CD4-positive, alpha-beta T cell treated with Interleukin-10 for 1 hour (primary cell): ENCODE results near the gene BCLAF1.
A peak's percentile ranks its signal among the peaks of the same experiment; 100 is the strongest.

Source experiments
- DNase-seq: peaks from one replicate; pipeline ENCODE4 v3.0.0-alpha.2; 2020

Gene BCLAF1, protein sequence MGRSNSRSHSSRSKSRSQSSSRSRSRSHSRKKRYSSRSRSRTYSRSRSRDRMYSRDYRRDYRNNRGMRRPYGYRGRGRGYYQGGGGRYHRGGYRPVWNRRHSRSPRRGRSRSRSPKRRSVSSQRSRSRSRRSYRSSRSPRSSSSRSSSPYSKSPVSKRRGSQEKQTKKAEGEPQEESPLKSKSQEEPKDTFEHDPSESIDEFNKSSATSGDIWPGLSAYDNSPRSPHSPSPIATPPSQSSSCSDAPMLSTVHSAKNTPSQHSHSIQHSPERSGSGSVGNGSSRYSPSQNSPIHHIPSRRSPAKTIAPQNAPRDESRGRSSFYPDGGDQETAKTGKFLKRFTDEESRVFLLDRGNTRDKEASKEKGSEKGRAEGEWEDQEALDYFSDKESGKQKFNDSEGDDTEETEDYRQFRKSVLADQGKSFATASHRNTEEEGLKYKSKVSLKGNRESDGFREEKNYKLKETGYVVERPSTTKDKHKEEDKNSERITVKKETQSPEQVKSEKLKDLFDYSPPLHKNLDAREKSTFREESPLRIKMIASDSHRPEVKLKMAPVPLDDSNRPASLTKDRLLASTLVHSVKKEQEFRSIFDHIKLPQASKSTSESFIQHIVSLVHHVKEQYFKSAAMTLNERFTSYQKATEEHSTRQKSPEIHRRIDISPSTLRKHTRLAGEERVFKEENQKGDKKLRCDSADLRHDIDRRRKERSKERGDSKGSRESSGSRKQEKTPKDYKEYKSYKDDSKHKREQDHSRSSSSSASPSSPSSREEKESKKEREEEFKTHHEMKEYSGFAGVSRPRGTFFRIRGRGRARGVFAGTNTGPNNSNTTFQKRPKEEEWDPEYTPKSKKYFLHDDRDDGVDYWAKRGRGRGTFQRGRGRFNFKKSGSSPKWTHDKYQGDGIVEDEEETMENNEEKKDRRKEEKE

DNA sequence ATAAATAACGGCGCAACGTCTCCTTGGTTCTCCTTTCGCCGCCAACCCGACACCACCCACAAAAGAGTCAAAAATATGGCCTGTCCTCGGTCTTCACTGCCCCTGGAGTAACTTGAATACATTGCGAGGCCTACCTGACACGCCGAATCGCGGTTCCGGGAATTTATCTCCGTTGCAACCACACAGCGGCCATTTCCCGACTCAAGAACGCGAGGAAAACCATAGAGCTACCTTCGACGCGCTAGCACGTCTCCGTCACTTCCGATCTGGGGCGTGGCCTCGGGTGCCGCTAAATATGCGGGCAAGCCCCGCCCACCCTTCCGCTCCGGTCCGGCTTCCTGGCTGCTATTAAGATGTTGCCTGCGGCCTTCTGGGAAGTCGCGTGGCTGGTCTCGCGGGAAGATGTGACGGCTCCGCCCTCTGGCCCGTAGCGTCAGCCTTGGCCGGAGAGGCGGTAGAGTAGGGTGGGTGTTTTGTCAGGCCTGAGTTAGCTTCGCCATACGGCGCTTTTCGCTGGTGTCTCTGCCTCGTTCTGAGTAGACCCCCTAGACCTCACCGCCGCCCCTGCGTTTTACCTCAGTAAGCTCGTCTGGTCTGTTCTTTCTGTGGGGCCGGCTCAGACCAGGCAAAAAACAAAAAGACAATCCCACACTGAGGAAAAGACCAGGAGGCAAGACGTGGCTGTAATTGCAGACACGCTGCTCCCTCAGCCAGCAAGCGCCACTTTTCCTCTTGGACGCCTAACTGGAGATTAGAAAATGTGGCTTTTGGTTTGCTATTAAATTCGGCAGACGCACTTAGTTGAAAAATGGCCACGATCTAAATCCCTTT, at the start of gene BCLAF1:
Gene BCLAF1, minus strand, starts transcription at position 268 of the 831 bp plus-strand sequence. CDS start 9,980 bp downstream, outside the sequence.
- peak; percentile 100 for DNase-seq

DNA sequence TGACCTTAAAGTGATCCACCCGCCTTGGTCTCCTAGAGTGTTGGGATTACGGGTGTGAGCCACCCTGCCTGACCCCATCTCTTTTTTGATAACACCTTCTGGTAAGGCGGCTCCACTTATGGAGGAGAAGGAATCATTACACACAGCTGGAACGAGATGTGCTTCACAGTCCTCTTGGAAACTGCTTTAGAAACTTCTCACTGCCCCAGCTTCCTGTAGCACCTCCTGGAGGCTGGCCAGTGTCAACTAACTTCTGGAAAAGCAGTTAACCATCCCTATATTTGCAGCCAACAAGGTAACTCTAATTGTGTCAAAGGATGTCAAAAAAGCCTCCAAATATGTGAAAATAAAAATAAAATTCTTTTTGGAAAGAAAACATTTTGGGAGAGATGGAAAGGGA, 48.8 kb upstream of the BCLAF1 start:
- no peak for DNase-seq

DNA sequence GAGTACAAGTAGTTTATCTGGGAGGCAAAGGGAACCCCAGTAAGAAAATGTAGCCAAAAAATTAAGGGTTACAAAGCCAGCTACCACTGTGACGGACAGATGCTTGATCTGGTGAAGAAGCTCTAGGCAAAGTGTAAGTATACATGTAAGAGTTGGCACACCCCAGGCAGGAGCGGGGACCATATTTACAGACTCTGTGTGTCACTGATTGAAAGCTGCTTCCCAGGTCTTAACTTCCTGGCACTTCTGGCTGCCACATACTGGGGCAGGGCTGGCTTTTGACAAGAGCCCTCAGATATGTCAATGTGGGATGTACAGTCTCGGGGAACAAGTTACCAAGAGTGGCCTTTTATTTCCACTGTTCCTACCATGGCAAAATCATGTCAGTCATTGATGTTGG, 48.0 kb upstream of the BCLAF1 start:
- DNase-seq, result no peak

DNA sequence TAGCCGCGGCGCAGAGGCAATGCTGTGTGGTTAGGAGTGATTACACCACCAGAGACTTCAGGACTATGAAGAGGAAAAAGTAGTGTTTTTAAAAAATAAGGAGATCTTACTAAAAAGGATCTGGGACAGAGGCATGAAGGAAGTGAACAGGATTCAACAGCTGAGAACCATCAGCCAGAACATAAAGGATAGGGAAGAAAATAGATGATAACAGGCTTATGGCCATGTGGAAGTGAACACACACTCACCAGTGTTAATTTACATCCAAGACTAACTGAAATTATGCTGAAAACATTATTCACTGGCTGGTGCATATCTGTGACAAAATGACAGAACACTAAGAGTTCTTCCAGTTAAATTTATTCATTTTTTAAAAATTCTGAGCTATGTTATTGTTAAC, 47.5 kb upstream of the BCLAF1 start:
- DNase-seq, result no peak

DNA sequence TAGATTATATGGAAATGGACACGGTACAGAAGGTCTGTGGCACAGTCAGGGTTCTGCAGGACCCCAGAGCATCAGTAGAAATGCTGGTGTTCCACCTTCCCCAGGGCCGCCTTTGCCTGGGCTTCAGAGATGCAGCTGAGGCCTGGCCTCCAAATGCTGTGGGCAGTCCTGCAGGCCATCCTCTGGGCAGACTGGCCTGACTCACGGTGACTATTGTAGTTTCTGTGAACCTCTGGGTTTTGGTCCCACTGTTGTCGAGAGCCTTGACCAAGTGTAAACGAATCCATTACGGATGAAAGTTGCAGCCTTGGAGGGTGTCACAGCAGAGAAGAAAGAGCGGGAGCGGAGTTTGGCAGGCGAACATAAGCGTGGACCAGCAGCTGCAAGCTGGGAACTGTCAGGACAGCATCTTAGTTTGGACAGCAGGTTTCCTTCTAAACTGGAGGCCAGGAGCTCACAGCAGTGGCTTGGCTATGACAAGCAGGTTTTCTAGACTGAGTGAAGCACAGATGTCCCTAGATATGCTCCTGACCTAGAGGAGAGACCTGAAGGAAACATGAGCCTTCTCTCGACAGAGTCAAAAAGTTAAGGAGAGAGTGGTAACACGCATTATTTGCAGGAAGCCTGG, 46.2 kb upstream of the BCLAF1 start:
- no peak for DNase-seq

DNA sequence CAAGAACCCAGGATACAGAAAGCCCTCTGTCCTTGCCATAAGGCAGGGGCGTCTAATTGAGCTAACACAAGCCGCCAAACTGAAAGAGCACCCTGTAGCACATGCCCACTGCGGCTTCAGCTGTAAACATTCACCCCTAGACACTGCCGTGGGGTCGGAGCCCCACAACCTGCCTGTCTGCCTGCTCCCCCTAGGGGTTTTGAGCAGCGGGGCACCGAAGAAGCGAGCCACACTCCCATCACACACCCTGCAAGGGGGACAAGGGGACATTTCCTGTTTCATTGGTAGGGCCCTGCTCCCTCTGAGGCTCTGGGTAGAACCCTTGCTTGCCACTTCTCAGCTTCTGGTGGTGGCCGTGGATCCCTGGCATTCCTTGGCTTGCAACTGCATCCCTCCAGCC, 45.2 kb upstream of the BCLAF1 start:
- DNase-seq, result no peak

DNA sequence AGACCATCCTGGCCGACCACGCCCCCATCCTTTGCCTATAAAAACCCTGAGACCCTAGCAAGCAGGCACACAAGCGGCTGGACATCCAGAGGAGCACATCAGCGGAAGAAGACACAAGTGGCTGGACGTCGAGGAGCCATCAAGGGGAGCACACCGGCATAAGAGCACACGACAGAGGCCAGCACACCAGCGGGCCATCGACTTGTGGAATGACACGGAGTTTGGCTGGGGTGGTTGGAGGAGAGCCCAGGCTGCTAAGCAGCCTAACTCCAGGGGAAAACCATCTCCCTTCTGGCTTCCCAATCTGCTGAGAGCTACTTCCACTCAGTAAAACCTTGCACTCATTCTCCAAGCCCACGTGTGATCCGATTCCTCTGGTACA, 44.8 kb upstream of the BCLAF1 start:
- DNase-seq, result no peak

DNA sequence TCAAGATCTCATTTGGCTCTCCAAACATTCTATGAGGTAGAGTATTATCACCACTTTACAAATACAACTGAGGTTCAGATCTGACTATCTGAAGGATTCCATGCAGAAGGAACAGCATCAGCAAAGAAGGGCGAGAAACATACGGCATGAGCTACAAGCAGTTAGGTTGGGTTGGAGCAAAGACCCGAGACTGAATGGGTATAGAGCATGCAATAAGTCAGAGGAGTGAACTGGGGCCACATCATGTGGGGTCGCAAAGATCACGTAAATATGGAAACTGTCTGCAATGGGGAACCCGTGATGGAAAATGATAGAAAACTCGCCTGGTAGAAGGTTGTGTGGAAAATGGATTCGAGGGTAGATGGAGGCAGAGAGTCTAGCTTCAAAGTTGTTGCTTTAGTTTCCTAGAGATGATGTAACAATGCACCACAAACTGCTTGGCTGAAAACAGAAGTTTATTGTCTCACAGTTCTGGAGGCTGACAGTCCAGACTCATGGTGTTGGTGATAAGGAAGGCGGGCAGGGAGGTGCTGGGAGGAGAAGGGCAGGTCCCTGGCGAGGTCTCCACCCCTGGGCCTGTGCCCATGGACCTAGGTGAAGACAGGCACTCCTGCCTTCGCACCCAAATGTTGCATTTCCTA, 44.3 kb upstream of the BCLAF1 start:
- no peak for DNase-seq

DNA sequence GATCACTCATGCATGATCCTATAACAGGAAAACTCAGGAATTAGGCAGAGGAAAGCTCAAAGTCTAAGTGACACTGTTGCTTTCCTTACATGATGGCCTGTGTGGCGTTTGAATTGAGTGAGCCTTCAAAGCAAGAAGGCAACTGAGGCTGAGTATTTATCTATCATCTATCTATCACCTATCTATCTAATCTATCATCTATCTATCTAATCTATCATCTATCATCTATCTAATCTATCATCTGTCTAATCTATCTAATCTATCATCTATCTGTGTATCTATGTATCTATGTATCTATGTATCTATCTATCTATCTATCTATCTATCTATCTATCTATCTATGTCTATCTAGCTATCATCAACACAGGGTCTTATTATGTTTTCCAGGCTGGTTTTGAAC, 41.8 kb upstream of the BCLAF1 start:
- DNase-seq, result no peak

DNA sequence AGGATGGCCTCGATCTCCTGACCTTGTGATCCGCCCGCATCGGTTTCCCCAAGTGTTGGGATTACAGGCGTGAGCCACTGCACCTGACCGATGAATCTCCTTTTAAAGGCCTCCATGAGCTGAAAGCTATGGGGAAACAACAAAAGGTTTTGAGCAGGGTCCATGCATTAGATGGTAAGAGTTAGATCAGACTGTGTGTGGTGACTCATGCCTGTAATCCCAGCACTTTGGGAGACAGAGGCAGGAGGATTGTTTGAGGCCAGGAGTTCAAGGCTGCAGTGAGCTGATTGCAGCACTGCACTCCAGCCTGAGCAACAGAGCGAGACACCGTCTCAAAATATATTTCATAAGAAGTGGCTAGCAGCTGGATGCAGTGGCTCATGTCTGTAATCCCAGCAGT, 41.0 kb upstream of the BCLAF1 start:
- no peak for DNase-seq

DNA sequence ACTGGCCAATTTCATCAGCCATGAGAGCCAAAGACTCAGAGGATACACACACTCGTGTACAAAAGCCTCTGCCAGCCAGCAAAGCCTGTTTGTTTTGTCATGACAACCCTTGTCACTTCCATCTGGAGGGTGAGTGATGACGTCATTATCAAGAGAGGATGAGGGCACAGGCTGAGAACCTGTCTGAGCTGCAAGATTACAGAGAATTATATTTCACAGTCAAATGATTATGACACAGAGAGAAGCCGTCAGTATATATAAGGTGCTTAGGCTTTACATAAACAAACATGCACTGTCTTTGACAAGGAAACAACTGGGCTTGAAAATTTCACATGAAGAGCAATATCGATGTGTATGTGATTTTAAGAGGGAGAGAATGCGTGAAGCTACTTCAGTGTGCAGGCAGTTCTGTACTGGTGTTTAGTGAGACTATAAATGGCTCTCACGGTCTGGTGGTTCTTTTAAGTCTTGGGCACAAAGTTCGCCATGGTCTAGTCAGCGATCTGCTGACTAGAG, 36.5 kb upstream of the BCLAF1 start:
- no peak for DNase-seq

DNA sequence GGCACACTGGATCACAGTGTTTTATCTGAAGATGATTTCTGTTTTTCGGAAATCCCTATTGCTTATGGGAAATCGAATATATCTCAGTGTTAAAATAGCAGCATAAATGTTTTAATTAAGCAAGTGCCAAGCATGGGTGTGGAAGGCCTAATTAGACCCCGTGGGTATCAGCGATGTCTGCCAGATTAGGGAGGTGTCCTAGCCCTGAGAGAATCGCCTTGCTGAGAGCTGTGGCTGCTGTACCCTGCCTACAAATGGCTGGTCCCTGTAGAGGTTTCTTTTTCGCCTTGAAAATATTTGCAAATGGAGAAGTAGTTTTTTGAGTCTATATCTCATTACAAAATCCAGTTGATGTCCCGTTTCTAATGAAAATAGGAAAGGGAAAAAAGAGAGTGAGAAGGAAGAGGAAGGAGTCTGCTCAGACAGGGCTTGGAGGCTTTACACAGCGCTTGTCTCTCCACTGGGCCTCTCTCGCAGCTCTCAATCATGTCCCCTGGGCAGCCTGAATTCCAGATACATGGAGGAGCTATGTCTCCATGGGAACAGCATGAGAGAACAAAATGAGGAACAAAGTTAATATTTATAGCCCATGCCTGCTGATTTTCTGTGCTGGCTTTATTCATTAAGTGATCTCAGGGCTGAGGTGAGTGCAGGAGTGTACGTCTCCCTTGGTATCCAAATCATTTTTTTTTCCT, 35.2 kb upstream of the BCLAF1 start:
- DNase-seq, result no peak

DNA sequence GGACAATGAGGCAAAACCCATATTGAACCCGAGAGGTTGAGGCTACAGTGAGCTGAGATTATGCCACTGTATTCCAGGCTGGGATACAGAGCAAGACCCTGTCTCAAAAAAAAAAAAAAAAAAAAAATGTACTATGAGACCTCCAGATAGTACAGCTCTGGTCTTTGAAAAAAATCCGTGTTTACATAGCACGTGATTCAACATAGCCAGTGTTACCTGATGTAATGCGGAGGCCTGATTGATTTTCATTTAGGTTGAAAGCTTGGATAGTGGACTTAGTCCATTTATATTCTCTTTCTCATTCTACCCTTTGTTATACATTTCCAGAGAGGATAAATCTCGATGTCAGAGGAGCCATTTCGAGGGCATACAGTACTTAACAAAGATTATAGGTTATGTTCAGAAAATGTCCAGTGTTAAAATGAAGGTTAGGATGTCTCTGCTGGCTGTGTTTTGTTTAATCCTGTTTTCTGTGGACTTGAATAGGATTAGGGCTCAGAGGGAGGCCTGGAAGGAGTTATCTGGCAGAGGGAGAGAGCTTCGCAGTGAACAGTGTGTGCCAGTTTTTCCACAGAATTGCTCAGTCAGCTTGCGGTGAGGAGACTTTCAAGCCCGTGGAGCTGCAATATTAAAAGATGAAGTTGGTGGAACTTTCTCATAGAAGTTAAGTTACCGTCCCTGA, 33.9 kb upstream of the BCLAF1 start:
- DNase-seq, result no peak

DNA sequence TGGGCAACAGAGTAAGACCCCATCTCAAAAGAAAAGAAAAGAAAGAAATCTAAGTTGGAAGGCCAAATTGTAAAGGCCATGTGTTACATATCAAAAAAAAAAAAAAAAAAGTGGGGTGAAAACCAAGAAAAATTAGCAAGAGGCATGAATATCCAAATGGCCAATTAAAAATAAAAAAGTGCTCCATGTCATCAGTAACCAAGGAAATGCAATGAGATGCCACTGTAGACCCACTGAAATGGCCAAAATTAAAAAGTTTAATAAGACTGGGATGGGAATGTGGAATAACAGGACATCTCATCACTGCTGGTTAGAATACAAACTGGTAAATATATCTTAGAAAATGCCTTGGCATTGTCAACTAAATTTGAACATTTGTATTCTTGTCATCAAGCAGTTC, 30.1 kb upstream of the BCLAF1 start:
- DNase-seq, result no peak

DNA sequence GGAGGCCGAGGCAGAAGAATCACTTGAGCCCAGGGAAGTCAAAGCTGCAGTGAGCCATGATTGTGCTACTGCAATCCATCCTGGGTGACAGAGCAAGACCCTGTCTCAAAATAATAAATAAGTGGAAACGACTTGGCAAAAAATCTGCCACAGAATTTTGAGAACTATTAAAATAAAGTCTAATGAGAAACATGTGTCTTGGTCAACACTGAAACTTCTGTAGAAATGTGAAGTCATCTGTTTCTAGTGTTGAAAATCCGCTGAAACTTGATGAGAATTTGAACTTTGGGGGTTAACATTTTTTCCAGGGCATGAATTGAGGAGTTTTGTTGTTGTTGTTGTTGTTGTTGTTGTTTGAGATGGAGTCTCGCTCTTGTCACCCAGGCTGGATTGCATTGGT, 29.0 kb upstream of the BCLAF1 start:
- no peak for DNase-seq

DNA sequence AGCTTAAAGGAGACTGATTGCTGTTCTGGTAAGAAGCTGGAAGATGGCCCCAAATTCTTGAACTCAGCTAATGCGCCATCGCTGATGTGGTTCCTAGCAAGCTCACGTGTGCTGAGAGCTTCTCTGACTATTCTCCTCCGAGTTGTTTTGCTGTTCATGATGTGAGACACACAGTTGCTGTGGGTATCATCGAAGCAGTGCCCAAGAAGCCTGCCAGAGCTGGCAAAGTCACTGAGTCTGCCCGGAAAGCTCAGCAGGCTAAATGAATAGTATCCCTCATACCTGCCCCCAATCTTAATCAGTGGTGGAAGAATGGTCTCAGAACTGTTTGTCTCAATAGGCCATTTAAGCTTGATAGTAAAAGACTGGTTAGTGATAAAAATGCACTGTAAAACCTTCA, 28.3 kb upstream of the BCLAF1 start:
- DNase-seq, result no peak

DNA sequence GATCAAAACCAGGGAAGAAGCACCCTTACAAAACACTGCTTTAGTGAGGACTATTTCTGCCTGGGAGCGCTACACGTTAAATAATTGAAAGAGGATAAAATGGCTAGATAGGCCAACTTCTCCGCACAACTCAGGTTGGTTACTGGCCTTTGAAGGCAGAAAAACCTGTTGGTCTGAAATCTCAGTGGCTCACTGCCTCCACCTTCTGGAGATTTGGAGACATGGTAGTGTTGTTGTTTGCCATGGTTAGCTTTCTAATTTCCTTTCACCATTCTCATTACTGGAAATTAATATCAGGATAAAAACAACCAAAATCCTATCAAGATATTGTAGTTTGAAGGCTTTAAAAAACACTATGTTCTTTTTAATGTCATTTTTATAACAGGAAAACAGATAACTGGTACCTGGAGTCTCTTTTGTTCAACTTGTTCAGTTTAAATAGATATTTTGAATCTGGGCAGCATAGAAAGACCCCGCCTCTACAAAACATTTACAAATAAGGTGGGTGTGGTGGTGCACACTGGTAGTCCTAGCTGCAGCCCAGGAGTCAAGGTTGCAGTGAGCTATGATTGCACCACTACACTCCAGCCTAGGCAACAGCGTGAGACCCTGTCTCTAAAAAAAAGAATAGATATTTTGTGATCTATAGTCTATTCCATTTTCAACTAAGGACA, 27.5 kb upstream of the BCLAF1 start:
- peak; percentile 79 for DNase-seq

DNA sequence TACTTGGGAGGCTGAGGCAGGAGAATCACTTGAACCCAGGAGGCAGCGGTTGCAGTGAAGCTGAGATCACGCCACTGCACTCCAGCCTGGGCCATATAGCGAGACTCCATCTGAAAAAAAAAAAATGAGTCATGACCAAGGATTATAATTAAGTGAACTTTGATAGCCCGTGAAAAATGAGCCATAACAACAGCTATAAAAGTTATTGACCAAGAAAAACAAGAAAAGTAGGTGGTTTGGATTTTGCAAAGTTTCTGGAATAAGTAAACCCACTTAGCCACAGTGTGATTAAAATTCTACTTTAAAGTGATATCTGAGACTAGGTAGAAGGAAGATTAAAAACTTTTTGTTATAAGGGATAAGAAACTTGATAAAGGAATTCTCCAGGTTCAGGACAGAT, 25.9 kb upstream of the BCLAF1 start:
- DNase-seq, result no peak

DNA sequence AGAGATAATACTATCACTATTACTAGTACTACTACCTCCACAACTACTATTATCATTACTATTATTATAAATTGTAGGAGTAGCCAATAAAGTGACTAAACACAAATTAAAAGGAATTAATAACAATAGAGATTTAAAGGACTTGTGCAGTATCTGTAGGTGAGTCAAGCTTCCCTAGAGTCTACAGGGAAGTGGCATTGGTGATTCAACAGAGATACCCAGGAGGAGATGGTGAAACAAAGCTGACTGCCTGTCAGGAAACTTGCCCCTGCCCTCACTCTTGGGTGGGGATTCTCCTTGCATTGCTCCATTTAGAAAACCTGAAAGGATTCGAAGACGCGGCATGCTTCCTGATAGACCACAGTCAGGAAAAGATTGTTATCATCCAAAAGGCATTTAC, 23.3 kb upstream of the BCLAF1 start:
- no peak for DNase-seq

DNA sequence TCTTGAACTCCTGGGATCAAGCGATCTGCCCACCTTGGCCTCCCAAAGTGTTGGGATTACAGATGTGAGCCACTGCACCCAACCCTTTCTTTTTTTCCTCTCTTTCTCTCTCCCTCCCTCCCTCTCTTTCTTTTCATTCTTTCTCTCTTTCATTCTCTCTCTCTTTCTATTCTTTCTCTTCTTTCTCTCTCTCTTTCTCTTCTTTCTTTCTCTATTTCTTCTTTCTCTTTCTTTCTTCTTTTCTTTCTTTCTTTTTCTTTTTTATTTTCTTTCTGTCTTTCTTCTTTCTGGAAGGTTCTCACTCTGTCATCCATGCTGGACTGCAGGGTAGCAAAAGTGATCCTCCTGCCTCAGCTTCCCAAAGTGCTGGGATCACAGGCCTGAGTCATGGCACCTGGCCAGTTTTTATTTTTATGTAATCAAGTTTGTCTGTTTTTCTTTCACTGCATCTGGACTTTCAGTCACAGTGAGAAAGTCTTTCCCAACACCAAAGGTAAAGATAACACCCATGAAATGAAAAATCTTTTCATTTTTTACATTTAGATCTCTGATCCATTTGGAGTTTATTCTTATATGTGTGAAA, 20.2 kb upstream of the BCLAF1 start:
- DNase-seq, result no peak
